HEK293 (cell line): ENCODE results near the gene EPHA6.

Experiments used
- CTCF ChIA-PET: fragments of 350-600 bp; formaldehyde crosslinking; extraction: SDS; loops from one replicate; lab custom pipeline; 2021; ENCODE audit warnings: antibody characterized with exemption; lab: Yijun Ruan, JAX
- POLR2A ChIA-PET: fragments of 300-600 bp; formaldehyde crosslinking; extraction: SDS; loops from one replicate; lab custom pipeline; 2020; ENCODE audit warnings: antibody characterized with exemption, inconsistent platforms; lab: Yijun Ruan, JAX
- H3K27ac ChIP-seq: fragments of 200-500 bp; sonication (Bioruptor generic); 2 replicates; pipeline ENCODE4 v1.5.1; 2014; ENCODE audit warnings: low read depth, low read length, control low read depth, inconsistent platforms; ENCODE audit errors: extremely low read depth
- H3K36me3 ChIP-seq, 2 experiments: fragments of 200-500 bp in 1 of 2; sonication (Bioruptor generic) in 1 of 2; 1 replicate in 1 of 2; 2 replicates in 1 of 2; pipeline ENCODE4 v1.5.1; 2014 to 2017; ENCODE audit warnings: inconsistent platforms in 2 of 2, low read length in 2 of 2; ENCODE audit not compliant: control insufficient read depth in 2 of 2, insufficient read depth in 1 of 2
- H3K4me1 ChIP-seq: fragments of 200-500 bp; sonication (Bioruptor generic); 2 replicates; pipeline ENCODE4 v1.5.1; 2014; ENCODE audit warnings: mild to moderate bottlenecking, low read length, inconsistent platforms; ENCODE audit not compliant: control insufficient read depth, insufficient read depth
- H3K4me3 ChIP-seq: 2 replicates; pipeline ENCODE4 v1.5.1; 2011; ENCODE audit warnings: low read depth, mild to moderate bottlenecking, control low read depth, low read length, moderate library complexity
- H3K9me3 ChIP-seq: fragments of 200-500 bp; sonication (Bioruptor generic); 2 replicates; pipeline ENCODE4 v1.5.1; 2014; ENCODE audit warnings: low read depth, low read length, inconsistent platforms; ENCODE audit not compliant: control insufficient read depth, insufficient read depth
- FEZF1 ChIP-seq: fragments of 450-650 bp; formaldehyde crosslinking; IDR thresholded peaks from 2 replicates; pipeline ENCODE4 v1.5.1; 2016; ENCODE audit warnings: missing biosample characterization, missing genetic modification characterization
- GLI4 ChIP-seq: fragments of 450-650 bp; formaldehyde crosslinking; IDR thresholded peaks from 2 replicates; pipeline ENCODE4 v1.5.1; 2016; ENCODE audit warnings: missing biosample characterization, missing genetic modification characterization
- HOXA7 ChIP-seq: sonication (generic); formaldehyde crosslinking; IDR thresholded peaks from 2 replicates; pipeline ENCODE4 v1.8.1; 2022; ENCODE audit warnings: missing genetic modification reagents, borderline replicate concordance
- HOXD13 ChIP-seq: sonication (generic); formaldehyde crosslinking; IDR thresholded peaks from 2 replicates; pipeline ENCODE4 v1.8.0; 2022; ENCODE audit warnings: missing genetic modification reagents, borderline replicate concordance
- KLF7 ChIP-seq: fragments of 450-650 bp; formaldehyde crosslinking; IDR thresholded peaks from 2 replicates; pipeline ENCODE4 v1.5.1; 2016; ENCODE audit warnings: missing biosample characterization, missing genetic modification characterization, borderline replicate concordance
- MEIS1 ChIP-seq: sonication (generic); formaldehyde crosslinking; IDR thresholded peaks from 2 replicates; pipeline ENCODE4 v1.8.1; 2022; ENCODE audit warnings: missing genetic modification reagents, mild to moderate bottlenecking, borderline replicate concordance
- MYNN ChIP-seq: fragments of 450-650 bp; formaldehyde crosslinking; IDR thresholded peaks from 2 replicates; pipeline ENCODE4 v1.5.1; 2016; ENCODE audit warnings: missing biosample characterization, missing genetic modification characterization, borderline replicate concordance
- RBAK ChIP-seq: fragments of 450-650 bp; formaldehyde crosslinking; IDR thresholded peaks from 2 replicates; pipeline ENCODE4 v1.5.1; 2016; ENCODE audit warnings: missing biosample characterization, missing genetic modification characterization
- ZBTB10 ChIP-seq: fragments of 450-650 bp; formaldehyde crosslinking; IDR thresholded peaks from 2 replicates; pipeline ENCODE4 v1.5.1; 2016; ENCODE audit warnings: missing biosample characterization, missing genetic modification characterization
- ZBTB49 ChIP-seq: fragments of 450-650 bp; formaldehyde crosslinking; IDR thresholded peaks from 2 replicates; pipeline ENCODE4 v1.5.1; 2016; ENCODE audit warnings: missing biosample characterization, missing genetic modification characterization, low read depth
- ZBTB7A ChIP-seq: fragments of 450-650 bp; formaldehyde crosslinking; IDR thresholded peaks from 2 replicates; pipeline ENCODE4 v1.5.1; 2016; ENCODE audit warnings: low read depth, missing biosample characterization, missing genetic modification characterization
- ZNF10 ChIP-seq: fragments of 450-650 bp; formaldehyde crosslinking; IDR thresholded peaks from 2 replicates; pipeline ENCODE4 v1.5.1; 2017; ENCODE audit warnings: missing biosample characterization, missing genetic modification characterization
- ZNF169 ChIP-seq: fragments of 450-650 bp; formaldehyde crosslinking; IDR thresholded peaks from 2 replicates; pipeline ENCODE4 v1.5.1; 2016; ENCODE audit warnings: missing biosample characterization, missing genetic modification characterization
- ZNF214 ChIP-seq: fragments of 450-650 bp; formaldehyde crosslinking; IDR thresholded peaks from 2 replicates; pipeline ENCODE4 v1.5.1; 2017; ENCODE audit warnings: missing biosample characterization, mild to moderate bottlenecking, missing genetic modification characterization, borderline replicate concordance
- ZNF24 ChIP-seq: fragments of 450-650 bp; formaldehyde crosslinking; IDR thresholded peaks from 2 replicates; pipeline ENCODE4 v1.5.1; 2016; ENCODE audit warnings: missing biosample characterization, missing genetic modification characterization
- ZNF350 ChIP-seq: fragments of 450-650 bp; formaldehyde crosslinking; IDR thresholded peaks from 2 replicates; pipeline ENCODE4 v1.5.0; 2017; ENCODE audit warnings: missing biosample characterization, mild to moderate bottlenecking, missing genetic modification characterization
- ZNF548 ChIP-seq: fragments of 450-650 bp; formaldehyde crosslinking; IDR thresholded peaks from 2 replicates; pipeline ENCODE4 v1.5.1; 2016; ENCODE audit warnings: missing biosample characterization, missing genetic modification characterization
- ZNF549 ChIP-seq: fragments of 450-650 bp; IDR thresholded peaks from 2 replicates; pipeline ENCODE4 v1.5.1; 2018; ENCODE audit warnings: missing biosample characterization, missing genetic modification characterization, mild to moderate bottlenecking, inconsistent platforms, moderate library complexity
- ZNF561 ChIP-seq: fragments of 450-650 bp; IDR thresholded peaks from 2 replicates; pipeline ENCODE4 v1.5.1; 2018; ENCODE audit warnings: missing biosample characterization, missing genetic modification characterization, borderline replicate concordance
- ZNF571 ChIP-seq: fragments of 450-650 bp; formaldehyde crosslinking; IDR thresholded peaks from 2 replicates; pipeline ENCODE4 v1.5.0; 2017; ENCODE audit warnings: missing biosample characterization, missing genetic modification characterization
- ZNF654 ChIP-seq: fragments of 450-650 bp; formaldehyde crosslinking; IDR thresholded peaks from 2 replicates; pipeline ENCODE4 v1.5.1; 2016; ENCODE audit warnings: low read depth, missing biosample characterization, missing genetic modification characterization
- ZNF677 ChIP-seq: fragments of 450-650 bp; IDR thresholded peaks from 2 replicates; pipeline ENCODE4 v1.5.0; 2018; ENCODE audit warnings: missing biosample characterization, mild to moderate bottlenecking, missing genetic modification characterization, moderate library complexity
- ZNF843 ChIP-seq: fragments of 450-650 bp; formaldehyde crosslinking; IDR thresholded peaks from 2 replicates; pipeline ENCODE4 v1.5.1; 2016; ENCODE audit warnings: missing biosample characterization, missing genetic modification characterization
- ZSCAN18 ChIP-seq: fragments of 450-650 bp; formaldehyde crosslinking; IDR thresholded peaks from 2 replicates; pipeline ENCODE4 v1.5.1; 2016; ENCODE audit warnings: missing biosample characterization, missing genetic modification characterization
- TF ChIP-seq, protein P1 (sequence below): fragments of 450-650 bp; formaldehyde crosslinking; IDR thresholded peaks from 2 replicates; pipeline ENCODE4; 2016; ENCODE audit warnings: missing biosample characterization, missing genetic modification characterization

EPHA6 gene

DNA sequence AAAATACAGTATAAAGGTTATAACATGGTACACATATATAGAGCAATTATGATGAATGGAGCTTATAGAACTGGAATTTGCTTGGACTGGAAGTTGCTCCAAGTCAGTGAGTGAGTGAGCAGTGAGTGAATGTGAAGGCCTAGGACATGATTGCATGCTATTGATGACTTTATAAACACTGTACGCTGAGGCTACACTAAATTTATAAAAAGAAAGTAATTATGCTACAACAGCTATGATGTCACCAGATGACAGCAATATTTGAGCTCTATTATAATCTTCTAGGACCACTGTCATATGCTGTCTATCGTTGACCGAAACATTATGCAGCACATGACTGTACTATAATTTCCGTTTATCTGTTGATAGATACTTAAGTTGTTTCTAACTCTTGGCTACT, 463.3 kb downstream of the EPHA6 start:
- CTCF ChIA-PET: interaction anchor here (0.6 kb wide), 1 partner anchor 1163 kb away, joined by 3 read pairs; no protein-coding TSS in a partner anchor

GRCh38 chr3:97278506-97278905, 464.1 kb downstream of the EPHA6 start:
- Histone ChIP-seq H3K36me3 (no peaks in the 10 kb centered on the region), H3K4me1 (no peaks in the 10 kb centered on the region), H3K27ac (no peak overlapping the region), H3K4me3 (no peak overlapping the region), H3K9me3 (no peaks in the 10 kb centered on the region)
- POLR2A ChIA-PET: no interaction called here
- CTCF ChIA-PET: no interaction called here
- TF ChIP-seq ZNF548 (tag by site-specific recombination): no peak
- no peak for TF ChIP-seq ZNF677 (tag by site-specific recombination)
- no peak for TF ChIP-seq GLI4 (tag by site-specific recombination)
- no peak for TF ChIP-seq ZSCAN18

More for the DNA sequence above, 463.3 kb downstream of the EPHA6 start:
- no peaks in the 10 kb centered on the region for H3K9me3 ChIP-seq
- no peaks in the 10 kb centered on the region for H3K36me3 ChIP-seq
- H3K27ac ChIP-seq: no peak overlapping the region
- POLR2A ChIA-PET: no interaction called here
- no peaks in the 10 kb centered on the region for H3K4me1 ChIP-seq
- TF ChIP-seq MEIS1 (CRISPR knock-in tag) (no peak), KLF7 (tag by site-specific recombination) (no peak), ZBTB49 (tag by site-specific recombination) (no peak), ZNF571 (no peak), ZBTB7A (tag by site-specific recombination) (no peak), ZNF10 (tag by site-specific recombination) (no peak), ZNF654 (tag by site-specific recombination) (no peak), HOXD13 (CRISPR knock-in tag) (no peak), FEZF1 (tag by site-specific recombination) (no peak)
- no peak overlapping the region for H3K4me3 ChIP-seq

DNA sequence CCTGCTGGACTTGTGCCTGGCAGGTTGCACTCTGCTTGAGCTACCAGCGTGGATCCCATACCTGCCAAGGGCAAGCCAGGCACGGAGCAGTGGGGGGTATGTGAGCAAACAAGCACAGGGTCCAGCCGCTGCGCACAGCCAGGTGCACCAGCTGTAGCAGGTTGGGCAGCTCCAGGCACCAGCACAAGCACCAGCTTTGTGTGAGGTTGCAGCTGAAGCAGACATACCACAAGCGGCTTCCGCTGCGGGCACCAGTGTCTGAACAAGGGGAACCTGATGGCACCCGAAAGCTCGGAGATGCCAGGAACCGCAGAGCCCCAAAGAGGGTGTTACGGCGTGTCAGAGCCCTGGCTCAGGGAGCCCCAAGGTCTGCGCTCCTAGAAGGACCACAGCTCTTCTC, 477.5 kb downstream of the EPHA6 start:
- ChIA-PET CTCF (no interaction called here), POLR2A (no interaction called here)
- H3K9me3 ChIP-seq: no peaks in the 10 kb centered on the region
- H3K27ac ChIP-seq: no peak overlapping the region
- H3K4me1 ChIP-seq: no peaks in the 10 kb centered on the region
- no peak overlapping the region for H3K4me3 ChIP-seq
- no peaks in the 10 kb centered on the region for H3K36me3 ChIP-seq
- no peak for TF ChIP-seq ZNF561 (tag by site-specific recombination)
- no peak for TF ChIP-seq ZNF169 (tag by site-specific recombination)
- no peak for TF ChIP-seq ZNF214
- TF ChIP-seq ZNF24 (tag by site-specific recombination): no peak
- TF ChIP-seq, protein P1, sequence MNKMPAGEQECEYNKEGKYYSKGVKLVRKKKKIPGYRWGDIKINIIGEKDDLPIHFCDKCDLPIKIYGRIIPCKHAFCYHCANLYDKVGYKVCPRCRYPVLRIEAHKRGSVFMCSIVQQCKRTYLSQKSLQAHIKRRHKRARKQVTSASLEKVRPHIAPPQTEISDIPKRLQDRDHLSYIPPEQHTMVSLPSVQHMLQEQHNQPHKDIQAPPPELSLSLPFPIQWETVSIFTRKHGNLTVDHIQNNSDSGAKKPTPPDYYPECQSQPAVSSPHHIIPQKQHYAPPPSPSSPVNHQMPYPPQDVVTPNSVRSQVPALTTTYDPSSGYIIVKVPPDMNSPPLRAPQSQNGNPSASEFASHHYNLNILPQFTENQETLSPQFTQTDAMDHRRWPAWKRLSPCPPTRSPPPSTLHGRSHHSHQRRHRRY: no peak
- no peak for TF ChIP-seq ZBTB10 (tag by site-specific recombination)
- no peak for TF ChIP-seq HOXA7 (CRISPR knock-in tag)
- TF ChIP-seq ZNF350 (tag by site-specific recombination): no peak
- no peak for TF ChIP-seq ZNF10 (tag by site-specific recombination)
- no peak for TF ChIP-seq RBAK
- TF ChIP-seq ZNF549 (tag by site-specific recombination): no peak
- TF ChIP-seq MYNN (tag by site-specific recombination): no peak
- no peak for TF ChIP-seq ZNF843 (tag by site-specific recombination)
